Measurements from ENCODE around the gene NRG4. TPM values are rescaled to one million over a fixed set of nuclear protein-coding genes. Genes with fewer than 3 reads are reported as not detected.

Gene NRG4
- total RNA-seq, 1 experiment from 2014 or later = 0.95 TPM

- BruUV-seq (replicated peaks) = no TSS peak
- CTCF ChIA-PET = interaction anchor here (1.5 kb wide), 1 partner anchor 37 kb away, joined by 7 read pairs; no protein-coding TSS in a partner anchor
These were observed 46.2 kb downstream of the NRG4 start for GRCh38 chr15:75966073-75966472.

GRCh38 chr15:75961331-75961730 is 50.9 kb downstream of the NRG4 start:
- Mint-ChIP-seq H3K4me3 (ENCODE audit: unreplicated experiment) (no peak overlapping the region), H3K27me3 (ENCODE audit: insufficient read depth, unreplicated experiment) (peaks cover 3% of the 10 kb centered on the region), H3K27ac (ENCODE audit: unreplicated experiment) (no peak overlapping the region), H3K9me3 (ENCODE audit: unreplicated experiment) (no peaks in the 10 kb centered on the region), H3K36me3 (ENCODE audit: insufficient read depth, unreplicated experiment) (peaks cover 6% of the 10 kb centered on the region), H3K4me1 (ENCODE audit: low read depth, unreplicated experiment) (peaks cover 17% of the 10 kb centered on the region)
- no TSS peak for BruUV-seq (replicated peaks)
- Histone ChIP-seq H3K4me3 (ENCODE audit: low read depth, low read length) (no peak overlapping the region), H3K36me3 (ENCODE audit: control insufficient read depth, insufficient read depth, low read length) (no peaks in the 10 kb centered on the region), H3K27me3 (replicated peaks; ENCODE audit: control insufficient read depth, insufficient read depth, low read length) (no peaks in the 10 kb centered on the region), H3K4me1 (peaks cover 18% of the 10 kb centered on the region), H3K9me3 (no peaks in the 10 kb centered on the region)
- TF ChIP-seq CTCF (IDR thresholded peaks at IDR 0.05; ENCODE audit: insufficient read depth in 1 of 2, low read depth in 1 of 2, low read length in 1 of 2, severe bottlenecking in 1 of 2, unreplicated experiment in 1 of 2) = no peak
- ChIA-PET POLR2A (no interaction called here), CTCF (no interaction called here)
- intact Hi-C loops (cut with micrococcal nuclease; ENCODE audit: unreplicated experiment) = loop anchor here (10.0 kb wide), 1 partner anchor 93 kb away; the partner anchor contains the start of gene TMEM266
- no peak for DNase-seq

More at GRCh38 chr15:75966073-75966472, 46.2 kb downstream of the NRG4 start:
- H3K4me3 Mint-ChIP-seq (ENCODE audit: unreplicated experiment) = no peak overlapping the region
- H3K9me3 Mint-ChIP-seq (ENCODE audit: unreplicated experiment) = no peaks in the 10 kb centered on the region
- intact Hi-C loops (cut with micrococcal nuclease; ENCODE audit: unreplicated experiment) = loop anchor here (10.0 kb wide), 1 partner anchor 89 kb away; the partner anchor contains the start of gene TMEM266
- Histone ChIP-seq H3K27me3 (replicated peaks; ENCODE audit: control insufficient read depth, insufficient read depth, low read length) (no peaks in the 10 kb centered on the region), H3K36me3 (ENCODE audit: control insufficient read depth, insufficient read depth, low read length) (no peaks in the 10 kb centered on the region), H3K9me3 (no peaks in the 10 kb centered on the region), H3K4me3 (ENCODE audit: low read depth, low read length) (no peak overlapping the region), H3K4me1 (peaks cover 19% of the 10 kb centered on the region)
- H3K27me3 Mint-ChIP-seq (ENCODE audit: insufficient read depth, unreplicated experiment) = no peaks in the 10 kb centered on the region
- POLR2A ChIA-PET = no interaction called here
- TF ChIP-seq CTCF (IDR thresholded peaks at IDR 0.05; ENCODE audit: insufficient read depth in 1 of 2, low read depth in 1 of 2, low read length in 1 of 2, severe bottlenecking in 1 of 2, unreplicated experiment in 1 of 2) = no peak
- peaks cover 17% of the 10 kb centered on the region for H3K4me1 Mint-ChIP-seq (ENCODE audit: low read depth, unreplicated experiment)
- H3K36me3 Mint-ChIP-seq (ENCODE audit: insufficient read depth, unreplicated experiment) = peaks cover 6% of the 10 kb centered on the region
- H3K27ac Mint-ChIP-seq (ENCODE audit: unreplicated experiment) = no peak overlapping the region
- no peak for DNase-seq

GRCh38 chr15:75955720-75956119 is 56.5 kb downstream of the NRG4 start:
- H3K9me3 Mint-ChIP-seq (ENCODE audit: unreplicated experiment) = no peaks in the 10 kb centered on the region
- no peaks in the 10 kb centered on the region for H3K27me3 ChIP-seq (replicated peaks; ENCODE audit: control insufficient read depth, insufficient read depth, low read length)
- no peak overlapping the region for H3K4me3 Mint-ChIP-seq (ENCODE audit: unreplicated experiment)
- H3K4me3 ChIP-seq (ENCODE audit: low read depth, low read length) = no peak overlapping the region
- BruUV-seq (replicated peaks) = no TSS peak
- no peaks in the 10 kb centered on the region for H3K4me1 Mint-ChIP-seq (ENCODE audit: low read depth, unreplicated experiment)
- TF ChIP-seq CTCF (IDR thresholded peaks at IDR 0.05; ENCODE audit: insufficient read depth in 1 of 2, low read depth in 1 of 2, low read length in 1 of 2, severe bottlenecking in 1 of 2, unreplicated experiment in 1 of 2) = no peak
- intact Hi-C loops (cut with micrococcal nuclease; ENCODE audit: unreplicated experiment) = no loop called here
- no peaks in the 10 kb centered on the region for H3K4me1 ChIP-seq
- no peaks in the 10 kb centered on the region for H3K36me3 ChIP-seq (ENCODE audit: control insufficient read depth, insufficient read depth, low read length)
- H3K36me3 Mint-ChIP-seq (ENCODE audit: insufficient read depth, unreplicated experiment) = no peaks in the 10 kb centered on the region
- ChIA-PET POLR2A (no interaction called here), CTCF (no interaction called here)
- H3K27me3 Mint-ChIP-seq (ENCODE audit: insufficient read depth, unreplicated experiment) = peaks cover 11% of the 10 kb centered on the region
- H3K9me3 ChIP-seq = no peaks in the 10 kb centered on the region
- H3K27ac Mint-ChIP-seq (ENCODE audit: unreplicated experiment) = no peak overlapping the region
- DNase-seq = no peak
